Loucy (cell line): Measurements from ENCODE around the gene LHFPL2.

Experiments used
- H2AFZ ChIP-seq: fragments of 200-600 bp; sonication (generic); 2 replicates; pipeline ENCODE4 v1.6.0; 2016; ENCODE audit warnings: antibody characterized with exemption, mild to moderate bottlenecking, low read length, moderate library complexity
- H3F3A ChIP-seq: fragments of 200-600 bp; 2 replicates; pipeline ENCODE4 v1.6.0; 2016; ENCODE audit warnings: antibody characterized with exemption, low read depth, mild to moderate bottlenecking
- H3K27me3 ChIP-seq: fragments of 200-600 bp; sonication (generic); 2 replicates; pipeline ENCODE4 v1.6.1; 2014; ENCODE audit warnings: low read length, mild to moderate bottlenecking; ENCODE audit not compliant: insufficient read depth, poor library complexity, severe bottlenecking
- H3K36me3 ChIP-seq: fragments of 200-600 bp; sonication (generic); 2 replicates; pipeline ENCODE4 v1.6.1; 2016; ENCODE audit warnings: low read length; ENCODE audit not compliant: insufficient read depth
- H3K4me1 ChIP-seq: fragments of 200-600 bp; sonication (generic); 2 replicates; pipeline ENCODE4 v1.5.1; 2014; ENCODE audit warnings: low read length, mild to moderate bottlenecking; ENCODE audit not compliant: insufficient read depth, poor library complexity, severe bottlenecking
- H3K4me2 ChIP-seq: fragments of 200-600 bp; sonication (generic); 2 replicates; pipeline ENCODE4 v1.6.0; 2014; ENCODE audit warnings: antibody characterized with exemption, low read length, low read depth, mild to moderate bottlenecking; ENCODE audit not compliant: poor library complexity, severe bottlenecking
- H3K4me3 ChIP-seq: fragments of 200-600 bp; sonication (generic); 2 replicates; pipeline ENCODE4 v1.5.1; 2014; ENCODE audit warnings: low read length, mild to moderate bottlenecking, mixed read lengths; ENCODE audit not compliant: poor library complexity, severe bottlenecking
- H3K79me2 ChIP-seq: fragments of 200-600 bp; sonication (generic); 2 replicates; pipeline ENCODE4 v1.6.1; 2014; ENCODE audit warnings: low read length; ENCODE audit not compliant: insufficient read depth
- H3K9ac ChIP-seq: fragments of 200-600 bp; sonication (generic); 2 replicates; pipeline ENCODE4 v1.6.0; 2014; ENCODE audit warnings: mild to moderate bottlenecking, low read depth, low read length, moderate library complexity; ENCODE audit not compliant: poor library complexity, severe bottlenecking
- H3K9me2 ChIP-seq: fragments of 200-600 bp; sonication (generic); replicated peaks from 2 replicates; pipeline ENCODE4 v1.6.1; 2016; ENCODE audit warnings: low read depth, low read length, mixed read lengths
- H3K9me3 ChIP-seq: fragments of 200-600 bp; sonication (generic); 2 replicates; pipeline ENCODE4 v1.6.1; 2014; ENCODE audit warnings: mild to moderate bottlenecking, antibody characterized with exemption, low read length, low read depth; ENCODE audit not compliant: insufficient read depth
- H4K20me1 ChIP-seq: fragments of 200-600 bp; sonication (generic); 2 replicates; pipeline ENCODE4 v1.6.0; 2014; ENCODE audit warnings: antibody characterized with exemption, low read length, mild to moderate bottlenecking; ENCODE audit not compliant: insufficient read depth, poor library complexity, severe bottlenecking
- CTCF ChIP-seq: fragments of 200-600 bp; sonication (generic); conservative IDR thresholded peaks from 2 replicates; pipeline ENCODE4 v1.5.1; 2014; ENCODE audit warnings: mild to moderate bottlenecking, antibody characterized with exemption, low read length
- EZH2phosphoT487 ChIP-seq: fragments of 200-600 bp; IDR thresholded peaks from 2 replicates; pipeline ENCODE4 v1.6.1; 2018; ENCODE audit warnings: antibody characterized with exemption, mild to moderate bottlenecking, moderate library complexity, borderline replicate concordance

The LHFPL2 gene

GRCh38 chr5:78629624-78630023, 18.9 kb downstream of the LHFPL2 start:
- Histone ChIP-seq H4K20me1 (no peaks in the 10 kb centered on the region), H2AFZ (no peak overlapping the region), H3K9me3 (no peaks in the 10 kb centered on the region), H3K4me1 (peaks cover 19% of the 10 kb centered on the region), H3K4me2 (no peak overlapping the region), H3F3A (no peaks in the 10 kb centered on the region), H3K9me2 (no peaks in the 10 kb centered on the region), H3K27me3 (no peaks in the 10 kb centered on the region), H3K79me2 (no peaks in the 10 kb centered on the region), H3K36me3 (no peaks in the 10 kb centered on the region), H3K4me3 (no peak overlapping the region), H3K9ac (no peak overlapping the region)
- TF ChIP-seq CTCF, result no peak
- TF ChIP-seq EZH2phosphoT487, result no peak

GRCh38 chr5:78628270-78628992, 20.1 kb downstream of the LHFPL2 start:
- Histone ChIP-seq H3K79me2 (no peaks in the 10 kb centered on the region), H4K20me1 (no peaks in the 10 kb centered on the region), H3K27me3 (peaks cover 10% of the 10 kb centered on the region), H3K4me1 (peaks cover 7% of the 10 kb centered on the region), H3K4me3 (no peak overlapping the region), H3K9me2 (no peaks in the 10 kb centered on the region), H3K9me3 (no peaks in the 10 kb centered on the region), H2AFZ (no peak overlapping the region), H3K9ac (no peak overlapping the region), H3K4me2 (no peak overlapping the region), H3K36me3 (no peaks in the 10 kb centered on the region), H3F3A (no peaks in the 10 kb centered on the region)
- TF ChIP-seq CTCF, result no peak
- no peak for TF ChIP-seq EZH2phosphoT487

GRCh38 chr5:78627766-78628165, 20.8 kb downstream of the LHFPL2 start:
- no peaks in the 10 kb centered on the region for H3K9me2 ChIP-seq
- H3K4me1 ChIP-seq, result peaks cover under 1% of the 10 kb centered on the region
- H3K4me3 ChIP-seq, result no peak overlapping the region
- H3F3A ChIP-seq, result no peaks in the 10 kb centered on the region
- H4K20me1 ChIP-seq, result no peaks in the 10 kb centered on the region
- no peaks in the 10 kb centered on the region for H3K9me3 ChIP-seq
- peaks cover 13% of the 10 kb centered on the region for H3K27me3 ChIP-seq
- H2AFZ ChIP-seq, result no peak overlapping the region
- no peak overlapping the region for H3K4me2 ChIP-seq
- no peak overlapping the region for H3K9ac ChIP-seq
- H3K36me3 ChIP-seq, result no peaks in the 10 kb centered on the region
- H3K79me2 ChIP-seq, result no peaks in the 10 kb centered on the region
- no peak for TF ChIP-seq CTCF
- TF ChIP-seq EZH2phosphoT487, result no peak
